ENCODE data around the gene TEAD2.

The TEAD2 gene

DNA sequence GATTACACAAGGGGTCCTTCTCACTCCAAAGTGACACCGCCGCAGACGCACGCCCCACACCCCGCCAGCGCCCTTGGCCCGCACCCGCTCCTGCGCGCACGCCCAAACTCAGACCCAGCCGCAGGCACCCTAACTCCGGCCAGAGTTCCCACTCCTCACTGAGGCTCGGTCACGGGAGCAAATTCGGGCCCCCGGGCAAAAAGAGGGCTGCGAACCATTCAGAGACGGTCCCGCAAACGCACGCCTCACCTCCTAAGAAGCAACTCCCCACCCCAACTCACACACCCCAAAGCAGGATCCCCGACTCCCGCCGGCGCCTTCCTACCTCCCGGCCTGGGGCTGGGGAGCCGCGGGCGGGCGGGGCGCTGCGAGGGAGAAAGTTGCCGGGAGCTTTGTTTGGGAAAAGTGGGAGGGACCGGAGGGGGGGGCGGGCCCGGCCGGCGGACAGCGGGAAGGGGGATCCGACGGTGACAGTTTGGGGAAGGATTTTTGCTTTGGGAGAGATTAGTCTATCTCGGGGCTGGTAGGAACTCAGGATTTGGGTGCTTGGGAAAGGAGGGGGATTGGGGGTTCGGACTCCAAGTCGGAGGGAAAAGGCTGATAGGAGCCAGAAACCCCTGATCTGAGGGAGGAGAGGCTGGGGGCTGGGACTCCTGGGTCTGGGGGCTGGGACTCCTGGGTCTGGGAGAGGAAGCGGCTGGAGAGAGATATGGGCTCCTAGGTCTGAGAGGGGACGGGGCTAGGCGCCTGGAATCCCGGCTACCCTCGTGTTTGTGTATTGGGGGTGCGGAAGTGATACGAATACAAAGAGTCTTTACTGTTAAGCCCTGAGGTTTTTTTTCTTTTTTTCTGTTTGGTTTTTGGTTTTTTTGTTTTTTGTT, at the start of gene TEAD2:
Gene TEAD2, minus strand, starts transcription at position 369 of the 881 bp plus-strand sequence. CDS start 2,341 bp downstream, outside the sequence.
- no peak for FAIRE-seq

DNA sequence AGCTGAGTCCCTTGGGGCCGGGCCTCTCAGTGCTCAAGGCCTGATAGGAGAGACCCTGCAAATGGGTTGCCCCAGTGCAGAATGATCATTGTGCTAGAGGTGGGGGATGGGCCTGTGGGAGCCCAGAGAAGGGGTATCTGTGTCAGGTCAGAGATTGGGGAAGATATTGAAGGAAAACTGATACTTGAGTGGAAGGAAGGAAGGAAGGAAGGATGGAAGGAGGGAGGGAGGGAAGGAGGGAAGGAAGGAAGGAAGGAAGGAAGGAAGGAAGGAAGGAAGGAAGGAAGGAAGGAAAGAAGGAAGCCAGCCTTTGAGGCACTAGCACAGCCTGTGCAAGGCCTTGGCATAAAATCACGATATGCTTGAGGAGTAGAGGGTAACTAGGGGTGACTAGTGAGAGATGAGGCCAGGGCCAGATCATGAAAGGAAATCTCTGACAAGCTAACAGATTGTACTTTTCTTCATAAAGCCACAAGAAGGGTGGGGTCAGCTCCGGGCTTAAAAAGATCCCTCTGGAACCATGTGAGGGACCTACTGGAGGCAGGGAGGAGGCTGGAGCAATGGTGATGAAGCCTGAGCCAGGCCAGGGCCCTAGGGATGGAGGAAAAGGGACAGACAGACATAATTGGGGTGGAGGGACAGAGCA, 49.6 kb upstream of the TEAD2 start:
- no peak for FAIRE-seq

DNA sequence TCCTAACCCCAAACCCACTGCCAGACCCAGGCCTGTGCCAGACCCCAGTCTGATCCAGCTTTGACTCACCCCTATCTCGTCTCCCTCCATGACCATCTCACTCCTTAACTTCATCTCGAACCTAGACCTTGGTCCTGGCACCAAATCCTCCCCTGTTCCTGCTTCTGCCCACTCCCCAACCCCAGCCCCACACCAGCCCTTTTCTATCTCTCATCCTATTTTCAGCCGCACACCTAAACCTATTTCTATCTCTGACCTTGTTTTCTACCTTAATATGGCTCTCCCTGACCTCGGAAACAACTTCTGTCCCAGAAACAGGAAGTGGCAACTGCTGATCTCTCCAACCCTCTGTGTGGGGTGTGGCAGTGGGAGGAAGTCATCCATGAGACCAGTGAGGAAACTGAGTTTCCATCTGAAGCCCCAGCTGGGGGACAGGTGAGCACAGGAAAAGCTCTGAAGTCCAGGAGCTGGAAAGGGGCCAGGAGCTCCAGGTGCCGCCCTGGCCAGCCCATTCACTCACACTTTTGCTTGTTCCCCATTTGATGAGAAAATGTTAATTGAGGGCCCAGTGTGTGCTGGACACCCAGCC, 47.3 kb upstream of the TEAD2 start:
- no peak for FAIRE-seq

DNA sequence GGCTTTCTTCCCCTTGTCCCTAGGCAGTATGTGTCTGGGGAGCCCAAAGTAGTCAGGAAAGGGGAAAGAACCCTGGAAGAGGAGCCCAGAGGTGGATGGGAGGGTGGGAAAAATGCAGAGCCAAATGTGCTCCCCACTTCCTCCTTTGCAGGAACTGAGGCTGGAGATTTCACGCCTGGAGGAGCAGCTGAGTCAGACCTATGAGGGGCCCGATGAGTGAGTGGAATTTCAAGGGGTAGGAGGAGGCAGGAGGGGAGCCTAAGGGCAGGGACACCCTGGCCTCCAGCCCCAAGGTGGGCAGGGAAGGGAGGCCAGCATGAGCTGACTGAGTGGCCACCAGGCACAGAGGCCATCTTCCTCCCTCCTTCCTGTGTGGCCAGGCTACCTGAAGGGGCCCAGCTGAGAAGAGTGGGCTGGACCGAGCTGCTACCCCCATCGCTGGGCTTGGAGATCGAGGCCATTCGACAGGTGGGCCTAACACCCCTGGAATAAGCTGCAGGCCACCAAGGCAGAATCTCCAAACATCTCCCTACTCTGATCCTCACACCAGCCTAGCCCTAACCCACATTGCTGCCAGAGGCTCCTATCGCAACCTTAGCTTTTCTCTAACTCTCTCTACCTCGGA, 46.7 kb upstream of the TEAD2 start:
- FAIRE-seq, result no peak

DNA sequence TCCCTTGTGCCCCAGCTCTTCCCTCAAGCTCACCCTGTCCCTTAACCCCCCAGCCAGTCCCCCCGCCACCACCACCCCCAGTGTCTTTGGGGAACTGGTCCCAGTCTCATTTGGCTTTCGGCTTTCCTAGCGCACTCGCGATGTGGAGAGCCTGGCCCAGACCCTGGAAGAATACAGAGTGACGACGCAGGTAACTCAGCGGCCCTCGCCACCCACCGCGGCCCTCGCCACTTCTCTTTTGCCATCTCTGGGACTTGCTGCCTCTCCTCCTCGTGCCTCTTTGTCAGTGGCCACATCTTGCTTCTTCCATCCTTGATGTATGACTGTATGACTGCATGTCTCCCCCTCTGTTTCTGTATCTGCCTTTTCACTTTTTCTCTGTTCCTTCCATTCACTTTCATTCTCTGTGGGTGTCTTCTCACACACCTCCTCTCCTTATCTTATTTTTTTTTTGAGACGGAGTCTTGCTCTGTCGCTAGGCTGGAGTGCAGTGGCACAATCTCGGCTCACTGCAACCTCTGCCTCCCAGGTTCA, 45.3 kb upstream of the TEAD2 start:
- FAIRE-seq, result no peak

DNA sequence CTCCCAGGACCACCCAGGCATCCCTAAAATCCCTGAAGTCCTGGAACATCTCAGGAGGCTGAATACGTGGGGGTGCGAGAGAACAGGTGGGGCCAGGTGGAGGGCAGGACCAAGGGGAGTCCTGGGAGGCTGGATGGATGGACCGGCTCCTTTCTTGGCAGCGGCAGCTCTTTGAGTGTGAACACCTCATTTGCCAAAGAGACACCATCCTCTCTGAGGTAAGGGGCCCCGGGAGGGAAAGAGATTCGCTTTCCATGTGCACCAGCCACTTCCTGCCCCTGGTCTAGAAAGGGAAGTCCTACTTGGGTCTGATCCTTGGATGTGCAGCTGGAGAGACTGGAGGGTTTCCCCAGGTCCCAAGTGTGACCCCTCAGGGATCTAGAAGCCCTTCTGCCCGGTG, 44.9 kb upstream of the TEAD2 start:
- FAIRE-seq, result no peak

DNA sequence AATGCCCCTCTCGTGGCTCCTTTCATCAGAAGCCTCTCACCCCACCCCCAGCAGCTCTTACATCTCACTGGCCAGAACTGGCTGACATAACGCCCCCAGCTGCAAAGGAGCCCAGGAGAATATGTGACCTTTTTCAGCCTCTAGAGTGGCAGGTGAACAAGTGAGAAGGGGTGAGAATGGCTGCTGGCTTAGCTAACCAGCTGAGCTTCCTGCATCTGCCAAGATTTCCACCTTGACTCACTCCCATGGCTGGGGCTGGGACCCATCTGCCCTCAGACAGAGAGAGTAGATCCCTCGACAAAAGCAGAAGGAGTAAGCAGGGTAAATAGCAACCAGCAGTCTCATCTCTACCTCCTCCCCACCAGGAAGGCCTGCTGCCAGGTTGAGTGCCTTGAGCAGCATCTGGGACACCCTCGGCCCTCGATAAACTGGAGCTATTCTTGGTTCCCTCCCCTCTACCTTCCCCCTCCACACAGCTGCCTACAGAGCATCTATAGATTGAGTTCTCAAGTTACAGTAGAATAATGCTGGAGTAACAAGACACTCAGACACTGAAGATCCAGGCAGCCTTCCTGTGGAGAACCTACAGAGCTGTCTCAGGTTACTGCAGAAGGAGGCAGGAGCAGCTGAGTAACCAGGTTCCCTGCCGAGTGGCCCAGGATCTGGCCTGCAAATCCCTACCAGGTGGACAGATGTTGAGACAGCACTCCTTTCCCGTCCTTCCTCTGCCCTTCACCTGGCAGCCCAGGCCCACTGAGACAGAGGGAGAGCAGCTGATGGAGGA, 41.4 kb upstream of the TEAD2 start:
- no peak for FAIRE-seq

DNA sequence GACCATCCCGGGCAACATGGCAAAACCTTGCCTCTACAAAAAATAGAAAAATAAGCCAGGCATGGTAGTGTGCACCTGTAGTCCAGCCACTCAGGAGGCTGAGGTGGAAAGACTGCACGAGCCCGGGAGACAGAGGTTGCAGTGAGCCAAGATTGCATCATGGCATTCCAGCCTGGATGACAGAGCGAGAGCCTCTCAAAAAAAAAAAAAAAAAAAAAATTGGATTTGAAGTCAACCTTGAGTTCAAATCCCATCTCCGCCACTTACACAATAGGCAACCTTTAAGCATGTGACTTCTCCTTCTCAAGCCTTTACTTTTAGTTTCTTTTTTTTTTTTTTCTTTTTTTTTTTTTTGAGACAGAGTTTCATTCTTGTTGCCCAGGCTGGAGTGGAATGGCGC, 37.8 kb upstream of the TEAD2 start:
- no peak for FAIRE-seq

DNA sequence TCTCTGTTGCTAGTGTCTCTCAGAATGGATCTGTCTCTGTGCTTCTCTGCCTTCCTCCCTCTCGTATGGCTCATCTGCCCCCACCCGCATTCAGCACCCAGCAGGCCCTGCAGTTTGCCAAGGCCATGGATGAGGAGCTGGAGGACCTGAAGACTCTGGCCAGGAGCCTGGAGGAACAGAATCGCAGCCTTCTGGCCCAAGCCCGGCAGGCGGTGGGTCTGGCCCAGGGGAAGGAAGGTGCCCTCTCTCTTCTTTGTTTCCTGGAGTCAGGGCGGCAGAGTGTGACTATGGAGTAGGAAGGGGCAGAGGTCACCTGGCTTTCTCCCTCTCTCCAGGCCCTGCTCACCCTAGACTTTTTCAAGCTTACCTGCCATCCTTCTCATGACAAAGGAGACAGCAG, 36.7 kb upstream of the TEAD2 start:
- FAIRE-seq, result no peak

DNA sequence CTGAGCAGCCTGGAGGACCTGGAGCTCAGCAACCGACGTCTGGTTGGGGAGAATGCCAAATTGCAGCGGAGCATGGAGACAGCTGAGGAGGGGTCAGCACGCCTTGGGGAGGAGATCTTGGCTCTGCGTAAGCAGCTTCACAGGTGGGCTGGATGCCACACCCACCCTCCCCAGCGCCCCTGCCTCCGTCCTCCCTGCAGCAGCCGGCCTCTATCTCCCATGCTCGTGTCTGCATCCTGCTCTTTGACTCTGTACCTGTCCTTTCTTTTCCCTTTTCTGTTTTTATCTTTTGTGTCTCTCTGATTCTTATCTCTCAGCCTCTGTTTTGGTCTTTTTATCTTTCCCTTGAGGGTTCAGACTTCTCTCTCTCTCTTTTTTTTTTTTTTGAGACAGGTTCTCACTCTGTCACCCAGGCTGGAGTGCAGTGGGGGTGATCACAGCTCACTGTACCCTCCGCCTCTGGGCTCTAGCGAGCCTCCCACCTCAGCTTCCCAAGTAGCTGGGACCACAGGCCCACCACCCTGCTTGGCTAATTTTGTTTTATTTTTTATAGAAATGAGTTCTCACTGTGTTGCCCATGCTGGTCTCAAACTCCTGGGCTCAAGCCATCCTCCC, 35.9 kb upstream of the TEAD2 start:
- no peak for FAIRE-seq

DNA sequence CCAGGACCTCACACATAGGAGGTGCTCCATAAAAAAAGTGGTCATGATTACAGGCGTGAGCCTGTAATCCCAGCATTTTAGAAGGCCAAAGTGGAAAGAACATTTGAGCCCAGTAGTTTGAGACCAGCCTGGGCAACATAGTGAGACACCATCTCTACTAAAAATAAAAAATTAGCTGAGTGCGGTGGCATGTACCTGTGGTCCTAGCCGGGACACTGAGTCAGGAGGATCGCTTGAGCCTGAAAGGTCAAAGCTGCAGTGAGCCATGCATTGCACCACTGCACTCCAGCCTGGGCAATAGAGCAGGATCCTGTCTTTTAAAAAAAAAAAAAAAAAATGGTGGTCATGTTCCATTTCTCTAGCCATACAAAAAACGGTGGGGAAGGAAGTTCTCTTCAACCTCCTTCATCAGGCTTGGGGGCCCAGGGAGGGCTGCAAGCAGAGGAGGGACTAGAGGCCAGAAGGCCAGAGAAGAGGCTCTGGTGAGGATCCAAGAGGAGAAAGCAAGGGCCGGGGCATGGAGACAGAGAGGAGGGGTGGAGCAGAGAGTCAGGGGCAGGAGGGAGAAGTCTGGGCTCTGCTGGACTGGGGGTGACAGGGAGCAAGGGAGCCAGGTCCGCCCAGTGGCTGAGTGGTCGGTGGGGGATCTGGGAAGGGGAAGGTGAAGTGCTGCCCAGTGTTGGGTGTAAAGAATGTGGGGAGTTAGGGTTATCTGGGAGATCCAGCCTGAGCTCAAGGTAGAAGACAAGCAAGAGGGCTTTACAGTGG, 34.7 kb upstream of the TEAD2 start:
- no peak for FAIRE-seq

DNA sequence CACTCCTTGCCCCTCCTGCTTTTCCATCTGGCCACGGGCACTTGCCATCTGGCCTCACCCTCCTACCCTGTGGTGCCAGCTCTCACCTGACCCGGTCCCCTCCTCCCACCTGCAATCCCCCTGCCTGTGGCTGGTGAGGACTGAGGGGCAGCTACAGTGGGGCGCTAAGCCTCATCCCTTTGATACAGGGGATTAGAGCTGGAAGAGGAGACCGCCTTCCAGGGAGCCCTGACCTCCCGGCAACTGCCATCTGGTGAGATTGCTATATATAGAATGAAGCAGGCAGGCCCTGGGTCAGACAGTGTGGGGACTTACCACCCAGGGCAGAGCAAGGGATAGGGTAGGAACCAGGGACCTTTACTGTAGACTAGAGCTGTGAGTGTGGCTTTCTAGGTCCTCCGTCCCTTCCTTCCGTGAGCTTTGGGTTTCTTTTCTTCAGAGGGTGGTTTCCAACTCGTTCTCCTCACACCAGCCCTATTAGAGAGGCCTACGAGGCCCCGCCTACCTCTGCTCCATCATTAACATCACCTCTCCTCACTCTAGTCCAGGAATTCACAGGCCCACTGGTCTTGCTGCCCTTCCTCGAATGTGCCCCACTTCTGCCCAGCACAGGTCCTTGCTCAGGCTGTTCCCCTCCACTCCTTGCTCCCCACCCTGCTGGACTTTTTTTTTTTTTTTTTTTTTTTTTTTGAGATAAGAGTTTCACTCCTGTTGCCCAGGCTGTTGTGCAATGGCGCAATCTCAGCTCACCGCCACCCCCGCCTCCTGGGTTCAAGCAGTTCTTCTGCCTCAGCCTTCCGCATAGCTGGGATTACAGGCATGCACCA, 33.6 kb upstream of the TEAD2 start:
- no peak for FAIRE-seq

DNA sequence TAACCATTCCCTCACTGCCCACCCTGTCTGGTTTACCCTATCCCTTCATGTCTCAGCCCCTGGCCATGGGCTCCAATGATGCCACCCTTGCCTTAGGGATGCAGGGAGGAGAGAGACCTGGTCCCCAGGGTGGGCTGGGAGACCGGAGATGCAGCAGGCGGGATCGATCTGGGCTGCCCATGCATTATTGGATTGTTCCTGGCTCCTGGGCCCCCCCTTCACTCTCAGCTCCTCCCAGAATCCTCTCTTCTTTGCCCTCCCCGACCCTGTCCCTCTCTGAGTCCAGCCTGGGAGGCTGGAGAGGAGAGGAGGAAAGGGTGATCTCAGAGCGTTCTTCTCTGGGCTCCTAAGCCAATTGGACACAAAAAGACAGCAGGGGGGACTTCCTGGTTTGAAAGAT, 31.7 kb upstream of the TEAD2 start:
- no peak for FAIRE-seq

DNA sequence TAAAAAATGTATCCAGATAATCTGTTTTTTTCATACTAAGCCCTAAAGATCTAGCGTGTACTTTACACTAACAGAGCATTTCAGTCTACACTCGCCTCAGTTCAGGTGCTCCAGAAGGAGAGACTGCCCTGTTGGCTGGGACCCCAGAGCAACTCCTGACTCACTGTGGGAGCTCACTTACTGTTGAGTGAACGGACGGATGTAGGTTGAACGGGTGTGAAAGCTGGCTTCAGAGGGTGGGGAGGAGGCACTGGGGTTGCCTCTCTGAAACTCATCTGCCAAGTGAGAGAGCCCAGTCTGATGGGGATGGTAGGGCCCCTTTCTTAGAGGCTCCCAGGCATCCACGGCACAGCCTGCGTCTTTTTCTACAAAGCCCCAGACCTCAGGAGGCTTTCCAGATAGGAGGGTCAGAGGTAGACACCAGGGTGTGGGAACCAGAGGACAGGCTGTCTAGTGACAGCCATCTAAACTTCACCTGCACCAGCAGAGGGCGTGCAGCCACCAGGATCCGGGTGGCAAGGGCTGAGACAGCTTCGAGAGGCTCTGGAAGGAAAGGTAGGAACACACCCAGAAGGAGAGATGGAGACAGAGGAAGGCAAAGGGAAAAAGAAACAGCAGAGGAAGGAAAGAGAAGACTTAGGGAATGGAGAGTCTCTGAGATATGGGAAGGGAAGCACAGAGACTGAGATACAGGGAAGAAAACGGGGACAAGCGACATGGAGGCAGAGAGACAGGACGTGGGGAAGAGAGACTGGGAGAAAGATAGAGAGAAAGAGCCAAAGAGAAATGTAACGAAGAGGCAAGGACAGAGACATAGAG, 29.6 kb upstream of the TEAD2 start:
- peak; percentile 93 for FAIRE-seq

DNA sequence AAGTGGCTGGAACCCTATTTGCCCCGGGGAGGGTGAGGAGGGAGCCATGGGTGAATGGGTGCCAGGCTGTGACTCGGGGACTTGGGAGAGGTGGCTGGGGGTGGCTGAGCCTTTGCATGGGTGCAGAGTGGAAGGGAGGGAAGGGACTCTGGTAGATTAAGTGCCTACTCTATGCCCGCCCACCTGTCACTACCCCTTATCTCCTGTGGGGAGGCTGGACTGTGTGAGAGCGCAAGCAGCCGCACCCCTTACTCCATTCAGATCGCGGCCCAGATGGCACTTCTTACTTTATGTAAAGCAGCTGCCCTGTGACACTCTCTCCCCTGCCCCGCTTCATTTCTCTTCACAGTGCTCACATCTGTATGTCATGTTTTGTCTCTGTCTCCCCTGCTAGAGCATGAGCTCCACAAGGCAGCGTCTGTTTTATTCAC, 28.7 kb upstream of the TEAD2 start:
- FAIRE-seq, result no peak

DNA sequence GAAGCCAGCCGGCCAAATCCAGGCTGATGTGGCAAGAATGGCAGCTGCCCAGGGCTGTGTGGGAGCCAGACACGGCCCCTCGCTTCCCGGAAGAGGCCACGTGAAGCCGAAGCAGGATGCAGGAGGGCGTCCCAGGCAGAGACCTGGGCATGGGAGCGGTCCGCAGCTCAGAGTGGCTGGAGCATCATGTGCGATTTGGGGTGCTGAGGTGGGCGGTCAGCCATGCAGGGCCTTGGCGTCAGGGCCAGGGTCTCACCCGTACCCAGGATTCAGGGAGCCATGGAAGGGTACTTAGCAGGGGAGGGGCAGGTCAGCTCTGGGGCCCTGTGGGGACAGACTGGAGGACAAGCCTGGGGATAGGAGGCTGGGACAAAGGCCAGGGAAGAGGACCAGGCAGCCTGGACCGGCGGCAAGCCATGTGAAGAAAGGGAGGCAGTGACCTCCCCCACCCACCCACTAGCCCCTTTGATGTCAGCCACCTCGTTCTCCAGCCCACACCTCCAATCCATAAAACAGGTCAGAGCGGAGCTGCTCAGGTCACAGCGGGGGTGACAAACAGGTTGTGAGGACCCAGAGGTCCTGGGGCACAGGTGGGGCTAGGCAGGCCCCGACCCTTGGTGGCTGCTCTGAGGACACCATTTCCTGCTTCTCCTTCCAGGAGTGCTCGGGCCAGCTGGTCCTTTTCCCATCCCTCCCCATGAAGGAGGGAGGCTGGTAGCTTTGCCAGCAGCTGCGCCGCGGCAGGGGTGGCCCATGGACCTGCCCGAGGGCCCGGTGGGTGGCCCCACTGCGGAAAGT, 28.1 kb upstream of the TEAD2 start:
- no peak for FAIRE-seq

DNA sequence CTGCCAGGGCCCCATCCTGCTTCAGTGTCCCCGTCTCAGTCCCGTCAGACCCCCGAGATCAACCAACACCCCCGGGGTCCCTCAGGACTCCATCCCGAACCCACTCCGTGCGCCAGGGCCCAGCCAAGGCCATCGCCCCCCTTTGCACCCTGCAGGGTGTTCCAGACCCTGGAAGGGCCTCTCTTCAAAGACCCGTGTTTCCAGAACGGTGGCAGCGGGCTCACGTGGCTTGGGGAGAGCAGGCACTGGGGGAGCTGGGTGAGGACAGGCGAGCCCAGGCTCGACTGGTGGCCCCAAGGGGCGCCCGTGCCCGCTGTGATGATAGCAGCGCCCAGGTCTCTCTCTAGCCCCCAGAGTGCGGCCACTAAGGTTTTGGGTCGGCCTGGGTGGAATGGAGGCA, 27.2 kb upstream of the TEAD2 start:
- FAIRE-seq, result no peak

DNA sequence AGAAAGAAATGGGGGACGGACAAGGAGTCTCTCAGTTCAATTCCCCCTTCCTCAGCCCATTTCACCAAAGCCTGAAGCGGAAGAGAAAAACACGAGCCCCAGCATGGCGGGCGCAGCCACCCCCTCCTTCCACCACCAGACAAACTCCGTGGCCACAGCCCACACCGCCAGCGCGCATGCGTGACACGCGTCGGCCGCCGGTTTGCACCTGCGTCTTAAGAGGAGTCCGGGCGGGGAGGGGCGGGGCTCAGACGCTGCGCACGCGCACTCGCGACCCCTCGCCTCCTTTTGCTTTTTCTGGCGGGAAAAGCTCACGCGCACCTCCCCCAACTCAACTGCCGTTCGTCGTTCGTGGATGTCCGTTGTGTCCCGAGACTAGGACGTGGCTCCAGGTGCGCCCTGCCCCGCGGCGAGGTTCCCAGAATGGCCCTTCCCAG, 25.7 kb upstream of the TEAD2 start, which contains the start of gene KASH5:
Gene KASH5, plus strand, starts transcription at position 314 of the 437 bp plus-strand sequence. CDS start 2,635 bp downstream, outside the sequence.
- FAIRE-seq, result no peak

All from G401.6 (cell line).